Uterus (tissue), 4 donors: ENCODE measurements around the gene MAPRE3. TPM values are rescaled to one million over a fixed set of nuclear protein-coding genes. Genes with fewer than 3 reads are reported as not detected.

Experiments
- DNase-seq, 2 donors: peaks; one replicate each; pipeline ENCODE4 v3.0.0-alpha.2; 2019 to 2020
- H3K27ac ChIP-seq, 2 donors: fragments of 200-600 bp; sonication (generic); 1 replicate in 1 of 2; 2 replicates in 1 of 2; pipeline ENCODE4 v1.5.1; 2016 to 2018
- H3K27me3 ChIP-seq, 2 donors: fragments of 200-600 bp; sonication (generic); one replicate each; pipeline ENCODE4 v1.5.1; 2018 to 2019; ENCODE audit warnings: control low read depth in 1 of 2
- H3K36me3 ChIP-seq, 2 donors: fragments of 200-600 bp; sonication (generic); one replicate each; pipeline ENCODE4 v1.5.1; 2019; ENCODE audit warnings: control low read depth in 1 of 2
- H3K4me1 ChIP-seq, 2 donors: fragments of 200-600 bp; sonication (generic); one replicate each; pipeline ENCODE4 v1.5.1; 2018 to 2019; ENCODE audit warnings: control low read depth in 1 of 2
- H3K4me3 ChIP-seq, 2 donors: fragments of 200-600 bp; sonication (generic); 1 replicate in 1 of 2; 2 replicates in 1 of 2; pipeline ENCODE4 v1.5.1; 2018 to 2019; ENCODE audit warnings: mild to moderate bottlenecking in 1 of 2
- H3K9me3 ChIP-seq, 2 donors: fragments of 200-600 bp; sonication (generic); one replicate each; pipeline ENCODE4 v1.5.1; 2019; ENCODE audit warnings: control low read depth in 1 of 2
- POLR2A ChIP-seq, 2 donors: fragments of 450-650 bp; IDR thresholded peaks; one replicate each; pipeline ENCODE4 v1.6.1; 2016; ENCODE audit warnings: antibody characterized with exemption in 2 of 2, mild to moderate bottlenecking in 1 of 2, moderate library complexity in 1 of 2
- intact Hi-C: fragments of 100-400 bp; cut with DNase I; formaldehyde crosslinking; loops from one replicate; pipeline ENCODE4 v1.15.1; 2023; ENCODE audit warnings: low total_unique reads
- total RNA-seq, 4 donors: library from RNA; depleted of rRNA in 3 of 4; stranded (reverse); fragments of >200 nt in 3 of 4; gene quantifications; one replicate each; pipeline versions ENCODE4 v1.1.0 to v1.2.4, GENCODE V29; 2014 to 2023
- TF ChIP-seq, protein P1 (sequence below), 4 experiments: fragments of 200-600 bp in 2 of 4; fragments of 450-650 bp in 2 of 4; sonication (generic) in 2 of 4; IDR thresholded peaks; one replicate each; pipeline ENCODE4 v1.5.1; 2016 to 2019; ENCODE audit warnings: antibody characterized with exemption in 4 of 4, mild to moderate bottlenecking in 2 of 4, moderate library complexity in 1 of 4
- donor health status: DM: yes; HTN: yes; CAD: no.

The MAPRE3 gene
- total RNA-seq, 4 donors from 2014 or later = 2.9 to 49.6 (median 4.9) TPM

DNA sequence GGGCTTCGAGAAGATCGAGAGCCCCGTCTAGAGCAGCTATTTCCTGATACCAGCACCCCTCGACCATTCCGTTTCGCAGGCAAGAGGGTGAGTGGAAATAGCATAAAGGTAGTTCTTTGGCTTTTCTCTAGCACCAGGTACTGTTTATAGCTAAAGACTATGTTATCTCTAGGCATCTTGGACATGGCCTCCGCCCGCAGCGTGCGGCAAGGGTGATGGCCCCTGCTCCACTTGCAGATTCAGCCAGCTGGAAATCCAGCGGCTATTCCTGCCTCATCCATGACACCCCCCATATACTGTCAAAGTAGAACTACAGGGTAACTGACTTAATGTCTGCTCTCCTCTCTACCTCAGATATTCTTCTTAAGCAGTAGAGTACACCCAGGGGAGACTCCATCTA lies 84.3 kb downstream of the MAPRE3 start:
- Histone ChIP-seq H3K27ac (no peak overlapping the region), H3K27me3 (no peaks in the 10 kb centered on the region), H3K36me3 (no peaks in the 10 kb centered on the region), H3K4me1 (peaks cover 0 to 3% of the 10 kb centered on the region in 2 donors), H3K9me3 (no peaks in the 10 kb centered on the region), H3K4me3 (no peak overlapping the region)
- DNase-seq = no peak
- no peak for TF ChIP-seq POLR2A (IDR thresholded peaks at IDR 0.05)
- TF ChIP-seq, protein P1, sequence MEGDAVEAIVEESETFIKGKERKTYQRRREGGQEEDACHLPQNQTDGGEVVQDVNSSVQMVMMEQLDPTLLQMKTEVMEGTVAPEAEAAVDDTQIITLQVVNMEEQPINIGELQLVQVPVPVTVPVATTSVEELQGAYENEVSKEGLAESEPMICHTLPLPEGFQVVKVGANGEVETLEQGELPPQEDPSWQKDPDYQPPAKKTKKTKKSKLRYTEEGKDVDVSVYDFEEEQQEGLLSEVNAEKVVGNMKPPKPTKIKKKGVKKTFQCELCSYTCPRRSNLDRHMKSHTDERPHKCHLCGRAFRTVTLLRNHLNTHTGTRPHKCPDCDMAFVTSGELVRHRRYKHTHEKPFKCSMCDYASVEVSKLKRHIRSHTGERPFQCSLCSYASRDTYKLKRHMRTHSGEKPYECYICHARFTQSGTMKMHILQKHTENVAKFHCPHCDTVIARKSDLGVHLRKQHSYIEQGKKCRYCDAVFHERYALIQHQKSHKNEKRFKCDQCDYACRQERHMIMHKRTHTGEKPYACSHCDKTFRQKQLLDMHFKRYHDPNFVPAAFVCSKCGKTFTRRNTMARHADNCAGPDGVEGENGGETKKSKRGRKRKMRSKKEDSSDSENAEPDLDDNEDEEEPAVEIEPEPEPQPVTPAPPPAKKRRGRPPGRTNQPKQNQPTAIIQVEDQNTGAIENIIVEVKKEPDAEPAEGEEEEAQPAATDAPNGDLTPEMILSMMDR (IDR thresholded peaks at IDR 0.05) = no peak
- intact Hi-C loops = no loop called here

DNA sequence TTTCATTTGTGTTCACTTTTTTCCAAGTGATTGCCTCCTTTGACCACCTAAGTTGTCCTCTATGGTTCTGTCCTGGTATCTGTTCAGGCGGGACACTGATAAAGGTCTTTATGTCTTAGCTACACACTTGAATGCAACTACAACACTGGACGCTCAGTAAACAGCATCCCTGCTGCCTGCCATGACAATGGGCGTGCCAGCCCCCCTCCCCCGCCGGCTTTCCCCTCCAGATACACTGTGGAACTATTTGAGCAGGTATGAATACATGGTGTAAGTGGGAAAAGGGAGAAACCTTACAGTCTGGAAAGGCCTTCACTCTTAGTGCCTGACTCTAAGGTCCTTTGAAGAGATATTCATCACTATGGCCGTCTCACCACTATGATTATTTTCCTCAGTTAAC lies 86.7 kb downstream of the MAPRE3 start:
- intact Hi-C loops = no loop called here
- Histone ChIP-seq H3K27ac (no peak overlapping the region), H3K27me3 (no peaks in the 10 kb centered on the region), H3K36me3 (no peaks in the 10 kb centered on the region), H3K4me3 (no peak overlapping the region), H3K9me3 (no peaks in the 10 kb centered on the region), H3K4me1 (no peaks in the 10 kb centered on the region)
- no peak for DNase-seq
- TF ChIP-seq, protein P1 (IDR thresholded peaks at IDR 0.05) = no peak
- no peak for TF ChIP-seq POLR2A (IDR thresholded peaks at IDR 0.05)

DNA sequence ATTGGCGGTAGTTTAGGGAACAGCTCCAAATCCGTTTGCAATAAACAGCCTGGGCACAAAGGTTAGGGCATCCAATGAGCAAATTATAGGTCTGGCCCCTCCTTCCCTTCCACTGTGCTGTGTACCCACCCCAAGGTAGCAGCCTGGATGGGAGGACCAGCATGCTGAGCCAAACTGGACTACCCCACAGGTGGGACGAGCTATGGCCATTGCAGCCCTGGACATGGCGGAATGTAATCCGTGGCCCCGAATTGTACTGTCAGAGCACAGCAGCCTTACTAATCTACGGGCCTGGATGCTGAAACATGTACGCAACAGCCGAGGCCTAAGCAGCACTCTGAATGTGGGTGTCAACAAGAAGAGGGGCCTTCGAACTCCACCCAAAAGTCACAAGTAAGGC lies 87.8 kb downstream of the MAPRE3 start:
- no peaks in the 10 kb centered on the region for H3K27me3 ChIP-seq
- no peak for TF ChIP-seq POLR2A (IDR thresholded peaks at IDR 0.05)
- TF ChIP-seq, protein P1 (IDR thresholded peaks at IDR 0.05) = no peak
- DNase-seq = no peak
- no peak overlapping the region for H3K4me3 ChIP-seq
- no peaks in the 10 kb centered on the region for H3K9me3 ChIP-seq
- intact Hi-C loops = no loop called here
- no peaks in the 10 kb centered on the region for H3K36me3 ChIP-seq
- no peak overlapping the region for H3K27ac ChIP-seq
- no peaks in the 10 kb centered on the region for H3K4me1 ChIP-seq

DNA sequence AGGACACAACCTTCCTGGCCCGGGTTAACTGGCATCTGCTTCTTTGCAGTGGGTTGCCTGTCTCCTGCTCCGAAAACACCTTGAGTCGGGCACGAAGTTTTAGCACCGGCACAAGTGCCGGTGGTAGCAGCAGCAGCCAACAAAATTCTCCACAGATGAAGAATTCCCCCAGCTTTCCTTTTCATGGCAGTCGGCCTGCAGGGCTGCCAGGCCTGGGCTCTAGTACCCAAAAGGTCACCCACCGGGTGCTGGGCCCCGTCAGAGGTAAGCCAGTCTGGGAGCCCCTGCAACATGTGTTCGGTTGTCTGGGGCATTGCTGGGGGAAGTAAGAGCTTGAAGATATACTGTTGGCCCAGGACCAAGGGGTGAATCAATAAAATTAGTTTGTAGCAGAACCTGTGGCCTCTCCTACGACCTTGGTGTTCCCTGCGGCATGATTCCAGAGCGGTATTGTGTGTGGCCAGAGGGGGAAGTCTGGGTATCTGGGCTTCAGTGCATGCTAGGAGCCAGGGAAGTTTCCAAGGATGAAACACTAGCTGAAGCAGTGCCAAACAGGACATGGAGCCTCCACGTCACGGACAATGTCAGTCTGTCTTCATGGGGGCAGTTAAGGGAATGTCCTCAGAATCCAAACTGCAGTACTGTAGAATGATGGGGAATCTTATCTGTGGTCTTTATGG lies 88.8 kb downstream of the MAPRE3 start:
- Histone ChIP-seq H3K36me3 (no peaks in the 10 kb centered on the region), H3K9me3 (no peaks in the 10 kb centered on the region), H3K4me3 (no peak overlapping the region), H3K27me3 (no peaks in the 10 kb centered on the region), H3K4me1 (no peaks in the 10 kb centered on the region), H3K27ac (no peak overlapping the region)
- TF ChIP-seq, protein P1 (IDR thresholded peaks at IDR 0.05) = no peak
- no peak for TF ChIP-seq POLR2A (IDR thresholded peaks at IDR 0.05)
- intact Hi-C loops = no loop called here
- no peak for DNase-seq

DNA sequence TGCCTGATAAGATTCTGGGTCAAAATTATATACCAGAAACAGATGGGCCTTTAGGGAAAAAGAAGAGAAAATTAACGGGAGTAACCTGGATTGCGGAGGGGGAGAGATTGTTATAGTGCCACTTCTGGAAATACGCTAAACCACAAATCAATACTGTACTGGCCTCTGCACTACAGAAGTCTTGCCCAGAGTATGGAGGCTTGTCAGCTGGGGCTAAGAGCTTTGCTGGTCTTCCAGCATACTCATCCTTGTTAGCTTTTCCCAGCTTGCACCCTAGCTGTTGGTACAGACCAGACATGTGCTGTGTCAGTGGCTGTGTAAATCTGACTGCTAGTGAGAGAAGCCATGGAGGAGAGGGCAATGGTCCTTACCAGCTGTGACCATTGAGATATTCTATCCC lies 89.9 kb downstream of the MAPRE3 start:
- intact Hi-C loops = no loop called here
- H3K27me3 ChIP-seq = no peaks in the 10 kb centered on the region
- H3K9me3 ChIP-seq = no peaks in the 10 kb centered on the region
- H3K27ac ChIP-seq = no peak overlapping the region
- no peak overlapping the region for H3K4me3 ChIP-seq
- no peak for DNase-seq
- TF ChIP-seq, protein P1 (IDR thresholded peaks at IDR 0.05) = no peak
- no peak for TF ChIP-seq POLR2A (IDR thresholded peaks at IDR 0.05)
- no peaks in the 10 kb centered on the region for H3K36me3 ChIP-seq
- H3K4me1 ChIP-seq = no peaks in the 10 kb centered on the region
